HTR-8/SVneo (cell line): Measurements from ENCODE around the gene HCN2.

Source experiments
- DNase-seq: peaks from one replicate; pipeline ENCODE4 v3.0.0; 2011; ENCODE audit warnings: low spot score, mixed read lengths; ENCODE audit not compliant: insufficient read length
- FAIRE-seq: peaks from 2 replicates; lab custom pipeline; 2011; peaks lifted over from hg19 to GRCh38; lab: Jason Lieb, UNC

HCN2 gene

GRCh38 chr19:650121-650520 lies 60.4 kb downstream of the HCN2 start:
- DNase-seq: no peak
- no peak for FAIRE-seq

DNA sequence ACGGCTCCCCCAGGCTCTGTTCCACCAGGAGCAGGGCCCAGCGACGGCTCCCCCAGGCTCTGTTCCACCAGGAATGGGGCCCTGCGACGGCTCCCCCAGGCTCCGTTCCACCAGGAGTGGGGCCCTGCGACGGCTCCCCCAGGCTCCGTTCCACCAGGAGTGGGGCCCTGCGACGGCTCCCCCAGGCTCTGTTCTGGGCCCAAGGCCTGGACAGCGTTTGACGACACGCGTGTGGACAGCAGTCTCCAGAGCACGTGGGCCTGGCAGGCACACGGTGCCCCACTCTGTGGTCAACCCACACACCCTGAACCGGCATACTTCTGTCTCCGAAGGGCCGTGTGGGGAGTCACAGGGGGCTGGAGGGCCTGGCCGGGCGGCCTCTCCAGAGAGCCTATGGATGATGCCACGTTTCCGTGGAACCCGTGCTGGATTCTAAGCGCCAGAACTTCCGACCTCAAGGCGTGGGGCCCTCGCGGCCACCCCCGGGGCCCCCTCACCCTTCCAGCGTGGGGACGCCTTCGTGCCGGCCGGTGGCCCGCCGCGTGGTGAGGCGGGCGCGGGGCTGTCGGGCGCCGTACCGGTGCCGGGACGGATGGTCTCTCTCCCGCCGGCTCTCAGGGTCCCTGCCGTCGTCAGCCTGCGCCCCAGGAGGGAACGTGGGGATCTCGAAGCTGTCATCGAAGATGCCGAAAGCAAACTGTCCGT lies 61.6 kb downstream of the HCN2 start:
- DNase-seq (no peak), FAIRE-seq (no peak)

- FAIRE-seq: no peak
- DNase-seq: no peak
Measured at GRCh38 chr19:651991-652390, 62.3 kb downstream of the HCN2 start.

DNA sequence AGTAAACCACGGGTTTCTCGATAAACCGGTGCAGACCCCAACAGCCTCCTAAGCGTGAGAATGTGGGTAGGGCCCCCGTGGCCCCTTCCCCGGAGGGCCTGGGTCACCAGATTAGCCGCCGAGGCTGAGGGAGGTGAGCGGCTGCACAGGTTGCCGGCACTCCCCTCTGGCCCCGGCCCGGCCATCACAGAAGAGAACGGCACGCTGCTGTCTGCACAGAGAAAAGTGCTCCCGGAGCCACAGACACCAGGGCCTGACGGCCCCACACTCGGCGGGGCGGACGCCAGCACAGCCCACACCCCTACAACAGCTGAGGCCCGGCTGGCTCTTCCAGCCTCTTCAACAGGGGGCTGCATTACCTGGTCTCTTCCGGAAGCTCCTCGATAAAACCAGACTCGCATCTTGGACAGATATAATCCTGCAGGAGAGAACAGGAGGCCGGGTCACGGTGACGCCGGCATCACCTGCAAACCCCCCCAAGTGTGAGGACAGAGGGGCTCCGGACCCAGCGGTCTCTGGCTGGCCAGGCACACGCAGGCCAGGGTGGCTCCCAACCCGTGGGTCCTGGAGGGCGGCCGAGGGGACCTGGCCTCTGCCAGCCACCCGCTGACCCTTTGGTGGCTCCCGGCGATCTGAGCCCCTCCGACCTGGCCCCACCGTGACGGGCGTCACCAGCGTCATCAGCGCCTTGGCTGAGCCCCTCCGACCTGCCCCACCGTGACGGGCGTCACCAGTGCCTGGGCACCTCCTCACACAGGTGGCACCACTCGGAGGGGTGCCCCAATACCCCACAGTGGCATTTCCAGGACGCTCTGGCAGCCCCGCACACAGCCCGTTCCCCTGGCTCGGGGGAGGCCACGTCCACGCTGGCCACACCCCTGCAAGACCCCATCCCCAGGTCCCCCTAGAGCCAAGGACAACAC lies 63.0 kb downstream of the HCN2 start:
- DNase-seq (no peak), FAIRE-seq (no peak)

DNA sequence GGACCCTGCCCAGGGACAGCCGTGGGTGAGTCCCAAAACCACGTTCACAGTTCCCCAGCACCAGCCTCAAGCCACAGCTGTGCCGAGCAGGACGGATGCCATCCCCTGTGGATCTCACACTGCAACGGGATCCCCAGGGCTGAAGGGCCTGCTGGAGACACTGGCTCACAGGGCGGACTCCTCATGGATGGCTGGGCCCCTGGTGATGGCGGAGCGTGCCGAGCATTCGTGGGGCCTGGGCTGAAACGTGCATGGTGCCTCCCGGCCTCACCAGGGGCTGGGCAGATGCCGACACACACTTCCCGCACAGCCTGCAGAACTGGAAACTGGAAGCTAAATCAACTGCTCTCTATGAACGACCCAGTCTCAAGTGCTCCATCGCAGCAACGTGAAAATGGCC lies 63.7 kb downstream of the HCN2 start:
- no peak for FAIRE-seq
- DNase-seq: no peak

DNA sequence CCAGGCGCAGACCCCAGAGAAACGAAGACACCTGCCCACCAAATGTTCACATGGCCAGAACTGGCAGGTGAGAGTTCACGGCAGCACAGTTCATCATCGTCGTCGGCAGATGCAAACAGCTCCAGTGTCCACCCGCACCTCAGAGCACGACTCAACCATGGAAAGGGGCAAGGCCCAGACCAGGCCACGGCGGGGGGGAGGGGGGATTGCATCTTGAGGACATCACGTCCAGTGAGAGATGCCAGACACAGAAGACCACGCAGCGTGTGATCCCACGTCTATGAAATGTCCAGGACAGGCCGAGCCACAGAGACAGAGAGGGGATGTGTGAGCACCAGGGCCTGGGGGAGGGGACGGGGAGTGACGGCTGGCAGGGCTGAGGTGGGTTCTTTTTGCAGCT lies 66.0 kb downstream of the HCN2 start:
- DNase-seq (no peak), FAIRE-seq (no peak)

DNA sequence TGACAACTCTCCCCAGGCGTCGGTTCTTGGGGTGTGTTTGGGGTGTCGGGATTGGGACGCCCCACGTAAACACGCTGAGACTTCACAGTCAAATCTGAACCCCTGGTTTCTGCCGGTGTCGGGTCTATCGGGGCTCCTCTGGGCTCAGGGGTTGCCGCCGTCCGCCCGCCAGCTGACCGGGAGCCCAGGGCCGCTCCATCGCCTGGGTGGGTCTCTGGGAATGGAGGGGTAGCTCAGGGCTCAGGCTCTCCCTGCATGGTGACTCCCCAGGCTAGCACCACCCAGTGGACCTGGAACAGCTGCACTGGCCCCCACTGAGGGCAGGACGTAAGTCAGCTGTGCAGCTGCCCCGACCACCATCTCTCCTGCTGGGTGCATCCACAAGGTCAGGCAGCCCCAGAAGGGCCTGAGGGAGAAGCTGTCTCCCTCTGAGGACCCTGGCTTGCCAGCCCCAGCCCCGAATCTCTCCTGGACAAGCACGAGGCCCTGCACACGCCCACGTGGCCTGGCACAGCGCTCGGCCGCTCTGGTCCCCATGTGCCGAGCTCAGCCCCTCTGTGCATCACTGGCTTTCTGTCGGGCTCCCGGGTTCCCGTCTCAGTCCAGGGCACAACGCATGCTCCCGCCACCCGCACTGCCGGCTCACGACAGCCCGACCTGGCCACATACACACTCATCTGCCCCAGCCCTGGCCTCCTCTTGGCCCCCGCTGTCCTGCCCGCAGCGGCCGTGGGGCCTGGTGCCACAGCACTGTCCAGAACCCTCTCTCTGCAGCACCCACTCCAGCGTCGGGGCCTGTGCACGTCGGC lies 67.3 kb downstream of the HCN2 start:
- DNase-seq (no peak), FAIRE-seq (no peak)

- DNase-seq (no peak), FAIRE-seq (no peak)
Measured at GRCh38 chr19:657611-658010, 67.9 kb downstream of the HCN2 start.

DNA sequence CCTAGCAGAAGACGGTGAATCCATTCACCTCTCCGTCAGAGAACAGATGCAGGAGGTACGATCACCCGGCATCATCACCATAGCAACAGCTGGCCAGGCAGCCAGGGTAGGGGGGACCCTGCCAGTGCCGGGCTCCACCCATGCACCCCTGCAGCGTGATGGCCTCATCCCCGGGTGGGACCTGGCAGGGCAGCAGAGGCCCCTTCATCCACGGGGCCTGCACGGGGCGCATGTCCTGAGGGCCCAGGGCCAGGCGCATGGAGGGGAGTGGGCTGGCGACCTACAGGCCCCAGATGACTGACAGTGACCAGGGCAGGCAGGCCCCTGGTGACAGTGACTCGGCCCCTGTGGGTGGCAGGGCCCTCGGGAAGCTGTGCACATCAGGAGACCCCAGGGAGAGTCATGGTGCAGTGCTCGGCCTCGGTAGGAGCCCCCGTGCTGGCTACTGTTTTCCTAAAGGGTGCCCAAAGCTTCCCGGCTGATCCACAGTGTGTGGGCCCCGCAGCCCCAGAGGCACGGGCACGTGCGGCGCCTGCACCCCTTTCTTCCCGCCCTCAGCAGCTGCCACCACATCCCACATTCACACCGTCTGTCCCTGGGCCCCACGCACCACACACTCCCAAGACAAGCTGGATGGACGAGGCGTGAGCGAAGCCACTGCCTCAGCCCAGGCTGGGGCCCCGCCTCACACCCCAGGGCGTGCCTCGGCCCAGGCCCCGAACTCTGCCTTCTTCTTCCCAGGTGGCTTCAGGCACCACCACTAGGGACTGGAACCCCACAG lies 68.6 kb downstream of the HCN2 start:
- DNase-seq (no peak), FAIRE-seq (no peak)

DNA sequence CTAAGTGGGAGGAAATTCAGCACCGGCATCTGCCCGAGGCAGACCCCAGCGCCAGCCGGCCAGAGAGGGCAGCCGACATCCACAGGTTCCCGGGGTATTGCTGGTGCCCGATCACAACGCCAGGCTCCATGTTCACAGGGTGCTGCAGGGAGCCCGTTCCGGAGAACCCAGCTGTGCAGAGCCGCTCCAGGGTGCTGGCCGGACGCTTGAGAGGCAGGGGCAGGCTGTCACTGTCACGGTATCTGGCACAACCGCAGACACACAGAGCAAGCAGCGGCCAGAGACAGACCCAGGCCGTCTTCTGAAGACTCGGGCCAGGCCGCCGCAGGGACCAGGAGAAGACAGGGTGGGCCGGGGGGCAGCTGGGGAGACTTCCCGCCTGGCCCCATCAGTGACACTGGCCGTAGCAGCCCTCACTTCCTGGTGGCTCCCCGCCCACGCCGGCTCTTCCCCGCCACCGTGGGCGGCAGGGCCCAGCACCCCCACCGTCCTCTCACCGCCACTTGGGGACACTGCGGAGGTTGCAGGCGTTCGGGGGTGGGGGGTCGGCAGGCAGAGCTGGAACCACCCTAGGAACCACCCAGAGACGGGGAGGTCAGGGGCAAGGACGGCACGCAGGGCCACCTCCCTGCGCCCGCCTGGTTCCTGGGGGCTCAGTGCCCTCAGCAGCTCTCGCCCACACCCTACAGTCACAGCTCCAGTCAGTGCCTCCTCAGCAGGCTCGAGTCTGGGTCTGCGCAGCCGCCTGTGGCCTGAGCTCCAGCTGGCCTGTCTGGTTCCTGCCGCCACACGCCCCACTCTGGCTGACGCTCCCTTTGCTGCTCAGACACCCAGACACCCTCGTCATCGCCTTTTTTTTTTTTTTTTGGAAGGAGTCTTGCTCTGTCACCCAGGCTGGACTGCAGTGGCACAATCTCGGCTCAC lies 69.5 kb downstream of the HCN2 start:
- DNase-seq: no peak
- no peak for FAIRE-seq

DNA sequence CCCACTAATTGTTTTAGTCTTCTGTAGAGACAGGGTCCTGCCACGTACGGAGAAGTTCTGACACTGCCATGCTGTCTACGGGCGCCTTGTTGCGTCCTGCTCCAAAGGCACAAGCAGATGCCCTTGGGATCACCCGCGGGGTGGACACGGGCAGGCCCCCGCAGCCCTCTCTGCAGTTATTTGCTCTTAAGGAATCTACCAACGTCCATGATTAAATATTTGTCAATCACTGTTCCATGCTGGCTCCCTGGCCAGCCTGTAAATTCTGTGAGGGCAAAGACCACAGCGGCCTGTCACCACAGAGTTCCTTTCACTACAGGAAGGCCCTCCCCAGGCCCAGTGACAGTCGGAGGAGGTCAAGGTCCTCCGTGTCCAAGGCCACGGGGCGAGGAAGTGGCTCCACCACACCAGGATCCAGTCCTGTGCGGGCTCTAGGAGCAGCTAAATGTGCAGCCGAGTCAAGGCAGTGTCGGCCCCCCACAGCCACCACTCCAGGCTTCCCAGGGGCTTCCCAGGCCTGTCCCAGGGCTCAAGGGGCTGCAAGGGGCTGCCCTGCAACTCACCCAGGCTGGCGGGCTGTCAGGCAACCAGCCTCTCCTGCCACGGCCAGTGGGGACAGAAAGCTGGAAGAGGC lies 71.2 kb downstream of the HCN2 start:
- no peak for DNase-seq
- no peak for FAIRE-seq

DNA sequence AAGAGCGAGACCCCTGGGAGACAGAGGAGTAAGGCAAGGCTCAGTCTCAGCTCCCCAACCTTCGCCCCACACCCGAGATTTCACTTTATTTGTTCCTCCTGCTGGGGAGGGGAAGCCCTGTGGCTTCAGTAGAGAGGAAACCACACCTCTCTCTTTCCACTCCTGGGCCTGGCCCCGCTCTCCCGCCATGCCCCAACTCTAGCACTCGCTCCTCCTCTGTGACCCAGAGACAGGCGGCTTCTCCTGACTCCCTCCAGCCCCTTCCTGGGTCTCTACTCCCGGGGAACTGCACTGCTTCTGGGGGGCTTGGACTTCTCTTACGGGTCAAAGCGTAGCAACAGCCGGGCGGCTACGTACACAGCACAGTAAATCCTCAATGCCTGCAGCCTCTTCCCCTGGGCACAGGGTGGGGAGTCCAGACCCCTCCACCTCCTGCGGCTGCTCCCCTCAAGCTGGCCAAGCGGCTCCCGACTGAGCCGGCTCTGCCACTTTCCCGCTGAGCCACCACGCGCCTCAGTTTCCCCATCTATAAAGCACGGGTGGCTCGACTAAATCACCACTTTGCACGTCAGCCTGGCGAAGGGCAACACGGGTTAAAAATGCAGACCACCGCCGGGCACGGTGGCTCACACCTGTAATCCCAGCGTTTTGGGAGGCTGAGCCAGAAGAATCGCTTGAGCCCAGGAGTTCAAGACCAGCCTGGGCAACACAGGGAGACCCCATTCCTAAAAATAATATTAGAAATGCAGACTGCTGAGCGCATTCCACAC lies 71.9 kb downstream of the HCN2 start:
- DNase-seq (no peak), FAIRE-seq (no peak)

DNA sequence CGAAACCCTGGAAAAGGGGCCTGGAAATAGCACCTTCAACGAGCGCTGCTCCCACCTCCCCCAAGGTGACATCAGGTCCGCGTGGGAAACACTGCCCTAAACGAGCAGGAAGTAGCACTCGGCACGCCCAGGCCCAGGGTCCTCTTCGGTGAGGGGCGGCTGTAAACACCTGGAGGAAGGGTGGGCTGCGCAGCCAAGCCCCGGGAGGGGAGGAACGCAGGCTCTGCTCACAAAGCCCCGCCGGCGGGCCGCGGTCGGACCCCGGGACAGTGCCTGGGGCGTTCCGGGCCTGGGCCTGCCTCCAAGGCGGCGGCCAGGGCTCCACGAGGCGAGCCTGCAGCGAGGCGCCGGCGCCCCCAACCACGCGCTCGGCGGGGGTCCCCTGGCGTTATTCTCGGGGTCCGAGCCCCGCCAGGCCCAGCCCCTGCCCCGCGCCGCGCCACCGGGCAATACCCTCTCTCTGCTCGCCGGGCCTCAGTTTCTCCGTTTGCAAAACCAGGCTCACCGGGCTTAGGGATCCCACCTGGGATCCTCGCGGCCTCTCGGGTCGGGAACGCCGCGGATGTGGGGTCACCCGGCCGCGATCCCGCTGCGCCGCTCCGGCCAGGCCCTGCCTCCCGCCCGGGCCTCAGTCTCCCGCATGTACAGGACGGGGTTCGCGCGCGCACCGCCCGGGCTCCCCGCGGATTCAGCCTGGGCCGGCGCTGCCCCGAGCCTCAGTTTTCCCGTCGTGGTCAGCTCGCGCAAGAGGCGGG lies 72.7 kb downstream of the HCN2 start:
- DNase-seq (peak; percentile 32), FAIRE-seq (no peak)

GRCh38 chr19:662962-663681 lies 73.4 kb downstream of the HCN2 start, which contains the start of gene RNF126:
RNF126 (minus strand) TSS chr19:663214; CDS start chr19:663121, 93 bp downstream.
- peak; percentile 74 for DNase-seq
- FAIRE-seq: peak; percentile 81

DNA sequence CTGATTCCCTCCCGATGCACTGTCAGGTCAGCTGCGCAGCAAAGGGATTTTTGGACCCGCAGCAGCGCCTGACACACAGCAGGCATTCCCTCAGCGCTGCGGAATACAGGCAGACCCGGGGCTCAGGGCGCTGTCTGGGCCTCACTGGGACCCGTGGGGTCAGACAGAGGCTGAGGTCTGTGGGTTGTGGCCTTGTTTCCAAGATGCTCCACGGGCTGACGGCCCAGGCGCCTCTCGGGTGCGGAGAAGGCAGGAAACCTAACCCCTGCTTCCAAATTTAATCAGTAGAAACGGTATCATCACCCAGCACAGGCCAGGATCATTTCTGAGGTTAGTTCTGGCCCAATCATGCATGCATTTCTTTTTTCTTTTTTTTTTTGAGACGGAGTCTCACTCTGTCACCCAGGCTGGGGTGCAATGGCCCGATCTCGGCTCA lies 74.0 kb downstream of the HCN2 start:
- DNase-seq (no peak), FAIRE-seq (no peak)

DNA sequence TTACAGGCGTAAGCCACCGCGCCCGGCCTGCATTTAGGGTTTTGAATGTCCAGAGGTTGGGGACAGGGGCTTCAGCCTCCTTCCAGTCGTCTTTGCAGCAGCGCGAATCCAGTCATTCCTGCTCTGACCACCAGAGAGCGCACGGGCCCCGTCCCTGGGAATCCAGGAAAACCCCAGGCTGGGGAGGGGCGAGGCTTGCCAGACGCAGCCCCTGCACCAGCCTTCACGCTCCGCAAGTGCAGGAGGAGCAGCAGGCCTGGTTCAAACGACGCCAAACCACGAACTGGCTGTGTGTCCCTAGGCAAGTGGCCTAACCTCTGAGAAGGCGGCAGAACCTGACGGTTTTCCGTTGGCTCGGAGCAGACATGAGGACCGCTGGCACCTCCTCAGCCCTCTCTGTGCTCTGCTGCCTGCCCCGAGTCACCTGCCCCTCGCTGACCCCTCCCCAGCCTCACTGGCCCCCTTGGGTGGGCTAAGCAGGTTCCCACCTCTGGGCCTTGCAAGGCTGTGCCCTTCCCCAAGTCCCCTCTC lies 75.3 kb downstream of the HCN2 start:
- DNase-seq (peak; percentile 85), FAIRE-seq (no peak)
